SK-N-SH treated with all-trans-retinoic acid at 6 μM for 48 hours (cell line): ENCODE data around the gene MRPL53.

Experiments used
- ARNTL ChIP-seq: fragments of 450-650 bp; formaldehyde crosslinking; IDR thresholded peaks from 2 replicates; pipeline ENCODE4 v1.5.0; 2020; ENCODE audit warnings: low read depth, mild to moderate bottlenecking, moderate library complexity, borderline replicate concordance
- CSDC2 ChIP-seq: fragments of 250-450 bp; sonication (Bioruptor Pico); IDR thresholded peaks from 2 replicates; pipeline ENCODE4 v1.5.0; 2020; ENCODE audit warnings: mild to moderate bottlenecking, moderate library complexity
- CSRNP3 ChIP-seq: fragments of 250-450 bp; sonication (Bioruptor Pico); IDR thresholded peaks from 2 replicates; pipeline ENCODE4 v1.5.1; 2021; ENCODE audit warnings: mild to moderate bottlenecking, moderate library complexity
- ESRRG ChIP-seq: fragments of 250-450 bp; sonication (Bioruptor Pico); IDR thresholded peaks from 2 replicates; pipeline ENCODE4 v1.6.1; 2021; ENCODE audit warnings: mild to moderate bottlenecking
- GLIS3 ChIP-seq: fragments of 250-450 bp; sonication (Bioruptor Pico); IDR thresholded peaks from 2 replicates; pipeline ENCODE4 v1.5.0; 2020; ENCODE audit warnings: mild to moderate bottlenecking, moderate library complexity
- OSR1 ChIP-seq: fragments of 250-450 bp; sonication (Bioruptor Pico); IDR thresholded peaks from 2 replicates; pipeline ENCODE4 v1.8.0; 2022; ENCODE audit warnings: moderate library complexity, mild to moderate bottlenecking, inconsistent platforms
- PATZ1 ChIP-seq: fragments of 250-450 bp; sonication (Bioruptor Pico); IDR thresholded peaks from 2 replicates; pipeline ENCODE4 v1.8.0; 2020; ENCODE audit warnings: mild to moderate bottlenecking, moderate library complexity, borderline replicate concordance
- SNAI2 ChIP-seq: fragments of 250-450 bp; sonication (Bioruptor Pico); IDR thresholded peaks from 2 replicates; pipeline ENCODE4 v1.5.0; 2020; ENCODE audit warnings: mild to moderate bottlenecking, moderate library complexity
- TCF4 ChIP-seq: fragments of 250-450 bp; sonication (Bioruptor Pico); IDR thresholded peaks from 2 replicates; pipeline ENCODE4 v1.8.0; 2021; ENCODE audit warnings: mild to moderate bottlenecking, moderate library complexity, borderline replicate concordance
- TOX ChIP-seq: fragments of 250-450 bp; sonication (Bioruptor Pico); IDR thresholded peaks from 2 replicates; pipeline ENCODE4 v1.8.0; 2021; ENCODE audit warnings: mild to moderate bottlenecking, moderate library complexity, borderline replicate concordance
- TSHZ2 ChIP-seq: fragments of 250-450 bp; sonication (Bioruptor Pico); IDR thresholded peaks from 2 replicates; pipeline ENCODE4 v1.5.0; 2020; ENCODE audit warnings: mild to moderate bottlenecking, moderate library complexity
- ZFP3 ChIP-seq: fragments of 250-450 bp; sonication (Bioruptor Pico); IDR thresholded peaks from 2 replicates; pipeline ENCODE4 v1.5.0; 2020; ENCODE audit warnings: mild to moderate bottlenecking, moderate library complexity
- ZNF70 ChIP-seq: fragments of 450-650 bp; formaldehyde crosslinking; IDR thresholded peaks from 2 replicates; pipeline ENCODE4 v1.5.0; 2020; ENCODE audit warnings: mild to moderate bottlenecking, moderate library complexity
- ZNF8 ChIP-seq: fragments of 450-650 bp; formaldehyde crosslinking; IDR thresholded peaks from 2 replicates; pipeline ENCODE4 v1.5.0; 2020; ENCODE audit warnings: mild to moderate bottlenecking, moderate library complexity

GRCh38 chr2:74497777-74498499 lies 25.5 kb upstream of the MRPL53 start:
- TF ChIP-seq TOX (CRISPR knock-in tag): no peak
- TF ChIP-seq CSRNP3: no peak
- TF ChIP-seq TSHZ2 (CRISPR knock-in tag): no peak
- no peak for TF ChIP-seq PATZ1 (CRISPR knock-in tag)
- no peak for TF ChIP-seq SNAI2 (CRISPR knock-in tag)
- no peak for TF ChIP-seq ZNF8 (CRISPR knock-in tag)
- no peak for TF ChIP-seq GLIS3 (CRISPR knock-in tag)
- no peak for TF ChIP-seq ZFP3 (CRISPR knock-in tag)
- TF ChIP-seq CSDC2 (CRISPR knock-in tag): no peak
- no peak for TF ChIP-seq TCF4 (CRISPR knock-in tag)
- TF ChIP-seq ARNTL (CRISPR knock-in tag): no peak
- no peak for TF ChIP-seq ZNF70 (CRISPR knock-in tag)
- TF ChIP-seq OSR1: no peak
- TF ChIP-seq ESRRG: no peak
